Activated CD8-positive, alpha-beta T cell treated with anti-CD3 and anti-CD28 coated beads for 36 hours (primary cell): ENCODE results near the gene MBP. TPM values are rescaled to one million over a fixed set of nuclear protein-coding genes. Genes with fewer than 3 reads are reported as not detected.

Experiments used
- ATAC-seq: fragments of 200-7000 bp; cut with Tn5 transposase; one replicate; pipeline ENCODE4 v1.10.0; 2021; ENCODE audit warnings: mild to moderate bottlenecking, moderate library complexity
- CTCF ChIA-PET: fragments of 350-600 bp; sonication (Branson Sonifier 250); formaldehyde crosslinking; loops from one replicate; lab custom pipeline; 2021; ENCODE audit warnings: antibody characterized with exemption; lab: Charles Lee
- POLR2A ChIA-PET: fragments of 350-600 bp; sonication (Branson Sonifier 250); formaldehyde crosslinking; loops from one replicate; lab custom pipeline; 2021; ENCODE audit warnings: antibody characterized with exemption; lab: Charles Lee
- DNase-seq: peaks from one replicate; pipeline ENCODE4 v3.0.0-alpha.2; 2020
- H3K27ac Mint-ChIP-seq: one replicate; pipeline ENCODE4 v1.8.0; 2021; ENCODE audit warnings: mild to moderate bottlenecking, mixed read lengths
- H3K27me3 Mint-ChIP-seq: one replicate; pipeline ENCODE4 v1.8.0; 2021; ENCODE audit warnings: mixed read lengths
- H3K36me3 Mint-ChIP-seq: one replicate; pipeline ENCODE4 v1.8.0; 2021; ENCODE audit warnings: low read depth, mixed read lengths
- H3K4me1 Mint-ChIP-seq: one replicate; pipeline ENCODE4 v1.8.0; 2021; ENCODE audit warnings: low read depth, mixed read lengths
- H3K4me3 Mint-ChIP-seq: one replicate; pipeline ENCODE4 v1.8.0; 2021; ENCODE audit warnings: mild to moderate bottlenecking, moderate library complexity, mixed read lengths
- H3K9me3 Mint-ChIP-seq: one replicate; pipeline ENCODE4 v1.8.0; 2021; ENCODE audit warnings: mixed read lengths
- CTCF ChIP-seq: fragments of 200-600 bp; IDR thresholded peaks from one replicate; pipeline ENCODE4 v1.8.0; 2022; ENCODE audit warnings: antibody characterized with exemption, mild to moderate bottlenecking
- intact Hi-C: fragments of 100-400 bp; cut with micrococcal nuclease; formaldehyde crosslinking; loops from one replicate; pipeline ENCODE4 v1.10.0; 2022
- total RNA-seq, 2 experiments: library from RNA; stranded (reverse); gene quantifications; one replicate each; pipeline ENCODE4 v1.2.3, GENCODE V29; 2021

MBP gene
- total RNA-seq, 2 experiments from 2014 or later, result 39.9 to 41.5 TPM

GRCh38 chr18:77038182-77038858 is 94.3 kb downstream of the MBP start:
- DNase-seq (no peak), ATAC-seq (no peak)
- no peak overlapping the region for H3K27ac Mint-ChIP-seq
- intact Hi-C loops, result no loop called here
- H3K36me3 Mint-ChIP-seq, result peaks cover 37% of the 10 kb centered on the region
- POLR2A ChIA-PET, result no interaction called here
- CTCF ChIA-PET, result interaction anchor here (0.7 kb wide), 1 partner anchor 38 kb away, joined by 3 read pairs; no protein-coding TSS in a partner anchor
- no peaks in the 10 kb centered on the region for H3K27me3 Mint-ChIP-seq
- H3K4me3 Mint-ChIP-seq, result no peak overlapping the region
- TF ChIP-seq CTCF, result no peak
- H3K9me3 Mint-ChIP-seq, result peaks cover 3% of the 10 kb centered on the region
- H3K4me1 Mint-ChIP-seq, result peaks cover 46% of the 10 kb centered on the region

DNA sequence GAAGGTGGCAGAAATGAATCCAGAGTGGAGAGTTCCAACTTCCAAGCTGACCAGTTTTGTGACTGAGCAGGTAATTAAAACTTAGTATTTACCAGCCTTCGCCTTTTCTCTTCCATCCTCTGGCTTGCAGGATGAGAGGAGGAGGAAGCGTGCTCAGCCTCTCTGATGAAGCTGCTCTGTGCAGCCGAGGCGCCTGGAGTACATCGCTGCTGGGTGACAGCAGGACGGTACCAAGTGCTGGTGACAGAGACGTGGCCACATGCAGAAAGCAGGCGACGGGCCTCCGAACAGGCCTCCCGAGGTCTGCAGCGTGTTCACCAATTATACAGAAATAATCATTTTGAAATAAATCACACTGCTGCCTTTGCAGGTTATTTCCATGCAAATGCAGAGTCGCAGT is 95.0 kb downstream of the MBP start:
- no peaks in the 10 kb centered on the region for H3K27me3 Mint-ChIP-seq
- POLR2A ChIA-PET, result no interaction called here
- no peak for TF ChIP-seq CTCF
- intact Hi-C loops, result no loop called here
- DNase-seq (no peak), ATAC-seq (no peak)
- peaks cover 46% of the 10 kb centered on the region for H3K4me1 Mint-ChIP-seq
- peak overlapping the region; percentile 38 for H3K27ac Mint-ChIP-seq
- peaks cover 35% of the 10 kb centered on the region for H3K36me3 Mint-ChIP-seq
- H3K4me3 Mint-ChIP-seq, result no peak overlapping the region
- CTCF ChIA-PET, result interaction anchor here (1.9 kb wide), 1 partner anchor 235 kb away, joined by 7 read pairs; no protein-coding TSS in a partner anchor
- H3K9me3 Mint-ChIP-seq, result peaks cover 3% of the 10 kb centered on the region

DNA sequence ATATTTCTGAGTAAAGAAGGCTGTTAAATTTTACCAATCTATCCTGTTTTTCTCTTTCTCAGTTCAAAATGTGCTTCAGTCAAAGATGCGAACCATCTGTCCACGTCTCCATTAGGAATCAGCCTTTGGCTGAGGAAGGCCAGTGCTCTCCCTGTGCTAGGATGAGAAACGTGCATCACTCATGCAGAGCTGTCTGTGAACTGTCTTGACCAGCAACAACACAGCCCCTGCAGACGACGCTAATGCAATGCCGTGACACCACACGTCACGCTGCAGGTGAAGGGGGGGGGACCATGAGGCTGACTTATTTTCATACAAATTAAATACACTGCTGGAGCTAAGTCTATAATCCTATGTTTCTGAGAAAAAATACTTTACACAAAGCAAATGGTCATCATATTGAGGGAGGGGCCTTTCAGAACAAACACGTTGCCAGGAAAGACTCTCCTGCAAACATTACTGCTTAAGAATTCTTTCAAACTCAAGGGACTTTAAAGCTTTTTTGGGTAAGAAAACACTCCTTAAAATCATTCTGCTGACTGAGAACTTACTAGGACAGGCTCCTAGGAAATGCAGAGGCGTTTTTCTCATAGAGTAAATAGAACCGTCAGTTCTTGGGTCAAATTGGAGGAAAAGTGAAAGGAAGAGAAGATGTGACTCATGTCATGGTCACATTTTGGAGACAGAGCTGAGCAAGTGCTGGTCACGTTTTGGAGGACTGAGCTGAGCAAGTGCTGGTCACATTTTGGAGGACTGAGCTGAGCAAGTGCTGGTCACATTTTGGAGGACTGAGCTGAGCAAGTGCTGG is 97.0 kb downstream of the MBP start:
- ChIA-PET POLR2A (interaction anchor here (1.0 kb wide), 1 partner anchor 13 kb away, joined by 3 read pairs; no protein-coding TSS in a partner anchor), CTCF (interaction anchor here (0.9 to 1.9 kb wide), 3 partner anchors 11 to 233 kb away, joined by 4 to 7 read pairs (median 4); no protein-coding TSS in a partner anchor)
- Mint-ChIP-seq H3K9me3 (no peaks in the 10 kb centered on the region), H3K4me3 (no peak overlapping the region), H3K27me3 (no peaks in the 10 kb centered on the region), H3K27ac (no peak overlapping the region), H3K36me3 (peaks cover 29% of the 10 kb centered on the region), H3K4me1 (peaks cover 50% of the 10 kb centered on the region)
- ATAC-seq (no peak), DNase-seq (no peak)
- intact Hi-C loops, result no loop called here
- TF ChIP-seq CTCF, result no peak

DNA sequence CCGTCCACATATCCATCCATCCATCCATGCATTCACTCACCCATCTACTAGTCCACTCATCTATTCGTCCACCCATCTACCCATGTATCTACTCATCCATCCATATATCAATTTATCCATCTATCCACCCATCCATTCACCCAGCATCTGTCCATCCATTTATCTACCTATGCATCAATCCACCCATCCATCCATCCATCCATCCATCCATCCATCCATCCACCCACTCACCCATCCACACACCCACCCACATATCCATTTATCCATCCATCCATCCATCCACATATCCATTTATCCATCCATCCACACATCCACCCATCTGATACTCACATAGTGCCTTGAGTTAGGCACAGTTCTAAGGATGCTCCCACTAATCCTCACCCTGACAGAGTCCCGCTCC is 99.0 kb downstream of the MBP start:
- TF ChIP-seq CTCF, result no peak
- ChIA-PET POLR2A (no interaction called here), CTCF (interaction anchor here (3.3 kb wide), 1 partner anchor 33 kb away, joined by 9 read pairs; no protein-coding TSS in a partner anchor)
- intact Hi-C loops, result no loop called here
- Mint-ChIP-seq H3K9me3 (no peaks in the 10 kb centered on the region), H3K27me3 (no peaks in the 10 kb centered on the region), H3K36me3 (peaks cover 32% of the 10 kb centered on the region), H3K4me1 (peaks cover 37% of the 10 kb centered on the region), H3K27ac (no peak overlapping the region), H3K4me3 (no peak overlapping the region)
- DNase-seq, result no peak
- no peak for ATAC-seq
